B cell (primary cell): ENCODE results near the gene ZFHX2. TPM values are rescaled to one million over a fixed set of nuclear protein-coding genes. Genes with fewer than 3 reads are reported as not detected.

Experiments used
- ATAC-seq: fragments of 200-7000 bp; cut with Tn5 transposase; one replicate; pipeline ENCODE4 v1.10.0; 2021; ENCODE audit warnings: low read depth, mild to moderate bottlenecking, moderate number of reproducible peaks, moderate library complexity
- CTCF ChIA-PET: fragments of 350-600 bp; sonication (Branson Sonifier 250); formaldehyde crosslinking; loops from one replicate; lab custom pipeline; 2021; ENCODE audit warnings: antibody characterized with exemption, inconsistent platforms; lab: Charles Lee
- POLR2A ChIA-PET: fragments of 350-600 bp; sonication (Branson Sonifier 250); formaldehyde crosslinking; loops from one replicate; lab custom pipeline; 2021; ENCODE audit warnings: antibody characterized with exemption; lab: Charles Lee
- DNase-seq: peaks from one replicate; pipeline ENCODE4 v3.0.0; 2013
- H2AFZ ChIP-seq: 2 replicates; pipeline ENCODE4 v1.6.1; 2012; ENCODE audit warnings: mild to moderate bottlenecking, low read depth, low read length; ENCODE audit not compliant: insufficient read depth, poor library complexity, severe bottlenecking
- H3K27ac ChIP-seq, 2 donors: 1 replicate in 1 of 2; 2 replicates in 1 of 2; pipeline ENCODE4 v1.5.1; 2012 to 2013; ENCODE audit warnings: low read length in 2 of 2, mild to moderate bottlenecking in 2 of 2, moderate library complexity in 1 of 2
- H3K27me3 ChIP-seq, 4 experiments: fragments of 200-600 bp in 1 of 4; sonication (generic) in 1 of 4; replicated peaks in 1 of 4; 1 replicate in 2 of 4; 2 replicates in 2 of 4; pipeline versions ENCODE4 v1.6.1 to v1.7.0; 2013 to 2016; ENCODE audit warnings: low read length in 3 of 4, mild to moderate bottlenecking in 2 of 4, mixed read lengths in 1 of 4, moderate library complexity in 1 of 4; ENCODE audit not compliant: insufficient read depth in 4 of 4, control insufficient read depth in 3 of 4; ENCODE audit errors: control extremely low read depth in 1 of 4
- H3K36me3 ChIP-seq, 2 experiments: replicated peaks in 1 of 2; 1 replicate in 1 of 2; 2 replicates in 1 of 2; pipeline versions ENCODE4 v1.6.1 to v1.7.1; 2013; ENCODE audit warnings: low read length in 1 of 2; ENCODE audit not compliant: insufficient read depth in 2 of 2, control insufficient read depth in 1 of 2; ENCODE audit errors: control extremely low read depth in 1 of 2, extremely low read depth in 1 of 2
- H3K4me1 ChIP-seq, 2 donors: fragments of 200-600 bp in 1 of 2; sonication (generic) in 1 of 2; 1 replicate in 1 of 2; 2 replicates in 1 of 2; pipeline versions ENCODE4 v1.5.1 to v1.6.1; 2013 to 2017; ENCODE audit warnings: low read length in 2 of 2; ENCODE audit not compliant: control insufficient read depth in 2 of 2, insufficient read depth in 2 of 2
- H3K4me2 ChIP-seq: replicated peaks from 2 replicates; pipeline ENCODE3; 2012; ENCODE audit warnings: mild to moderate bottlenecking, low read depth, low read length; ENCODE audit not compliant: poor library complexity, severe bottlenecking
- H3K4me3 ChIP-seq, 5 experiments: fragments of 200-600 bp in 1 of 5; sonication (generic) in 1 of 5; 1 replicate in 3 of 5; 2 replicates in 2 of 5; pipeline versions ENCODE4 v1.5.1 to v1.7.0; 2011 to 2016; ENCODE audit warnings: low read length in 4 of 5, mild to moderate bottlenecking in 4 of 5, low read depth in 2 of 5, control low read depth in 1 of 5, moderate library complexity in 1 of 5; ENCODE audit not compliant: insufficient read depth in 1 of 5; ENCODE audit errors: control extremely low read depth in 1 of 5, extremely low read depth in 1 of 5
- H3K79me2 ChIP-seq: fragments of 200-600 bp; sonication (generic); one replicate; pipeline ENCODE4 v1.6.0; 2016; ENCODE audit warnings: low read length; ENCODE audit not compliant: control insufficient read depth, insufficient read depth
- H3K9ac ChIP-seq: fragments of 200-600 bp; sonication (generic); 2 replicates; pipeline ENCODE4 v1.6.1; 2017; ENCODE audit warnings: mild to moderate bottlenecking, low read length, moderate library complexity
- H3K9me3 ChIP-seq, 3 donors: one replicate each; pipeline versions ENCODE4 v1.6.1 to v1.7.1; 2013; ENCODE audit warnings: low read length in 2 of 3; ENCODE audit not compliant: control insufficient read depth in 2 of 3, insufficient read depth in 1 of 3; ENCODE audit errors: control extremely low read depth in 1 of 3
- H4K20me1 ChIP-seq: 2 replicates; pipeline ENCODE4 v1.6.0; 2012; ENCODE audit warnings: mild to moderate bottlenecking, low read length; ENCODE audit not compliant: insufficient read depth, control insufficient read depth, poor library complexity, severe bottlenecking
- H3K27ac Mint-ChIP-seq: one replicate; pipeline ENCODE4 v1.8.0; 2021; ENCODE audit warnings: mixed read lengths
- H3K27me3 Mint-ChIP-seq: one replicate; pipeline ENCODE4 v1.8.0; 2021; ENCODE audit warnings: mixed read lengths
- H3K4me1 Mint-ChIP-seq: one replicate; pipeline ENCODE4 v1.8.0; 2021; ENCODE audit warnings: mixed read lengths
- H3K4me3 Mint-ChIP-seq: one replicate; pipeline ENCODE4 v1.8.0; 2021; ENCODE audit warnings: mixed read lengths
- H3K9me3 Mint-ChIP-seq: one replicate; pipeline ENCODE4 v1.8.0; 2022; ENCODE audit warnings: mixed read lengths; ENCODE audit not compliant: insufficient read depth
- EZH2 ChIP-seq: IDR thresholded peaks from 2 replicates; pipeline ENCODE4 v1.6.1; 2012; ENCODE audit warnings: borderline replicate concordance, low read depth, mild to moderate bottlenecking, moderate library complexity, low read length; ENCODE audit not compliant: insufficient read depth, poor library complexity, severe bottlenecking
- WGBS: methylation state at CpG from one replicate; pipeline ENCODE4 v1.1.5; 2013; ENCODE audit warnings: missing lambda C conversion rate; ENCODE audit not compliant: insufficient coverage; 5-methylcytosine and 5-hydroxymethylcytosine counted together
- intact Hi-C: fragments of 100-400 bp; cut with micrococcal nuclease; formaldehyde crosslinking; loops from one replicate; pipeline ENCODE4 v1.10.0; 2022
- polyA plus RNA-seq: library from polyadenylated mRNA; depleted of rRNA; stranded (reverse); fragments of >200 nt; gene quantifications from 2 replicates; pipeline ENCODE4 v1.2.3, GENCODE V29; 2012
- total RNA-seq, 2 donors: library from RNA; stranded (reverse); fragments of 120-200 nt in 1 of 2; gene quantifications; 1 replicate in 1 of 2; 2 replicates in 1 of 2; pipeline versions ENCODE4 v1.2.3 to v1.2.4, GENCODE V29; 2013 to 2022
- TF ChIP-seq, protein P1 (sequence below): fragments of 200-600 bp; IDR thresholded peaks from one replicate; pipeline ENCODE4 v1.8.0; 2022; ENCODE audit warnings: antibody characterized with exemption, mild to moderate bottlenecking

The ZFHX2 gene
- total and polyA plus RNA-seq, 2 donors (not counting 1 experiment from before 2014, with no cell fraction given): 0.21 to 2.5 TPM

DNA sequence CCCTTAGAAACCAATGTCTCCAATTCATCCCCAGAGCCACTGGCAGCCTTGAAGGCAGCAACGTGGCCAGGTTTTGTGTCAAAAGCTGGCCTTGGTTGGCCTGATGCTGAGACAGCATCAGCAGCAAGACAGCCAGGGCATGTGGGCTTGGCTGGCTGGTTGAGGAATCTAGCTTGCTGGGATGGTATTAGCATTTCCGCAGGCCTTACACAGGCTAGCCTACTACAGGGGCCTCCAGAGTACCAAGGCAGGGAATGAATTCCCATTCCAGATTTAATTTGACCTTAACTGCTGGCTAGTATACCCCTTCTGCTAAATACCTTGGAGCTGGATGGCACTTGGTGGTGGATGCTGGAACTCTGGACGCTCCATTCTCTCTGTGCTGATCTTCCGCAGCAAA lies 66.2 kb downstream of the ZFHX2 start:
- Histone ChIP-seq H3K9ac (no peak overlapping the region), H3K27me3 (no peaks in the 10 kb centered on the region), H2AFZ (no peak overlapping the region), H3K79me2 (no peaks in the 10 kb centered on the region), H3K36me3 (peaks cover 5 to 34% of the 10 kb centered on the region in 2 experiments), H3K27ac (no peak overlapping the region), H3K9me3 (no peaks in the 10 kb centered on the region), H4K20me1 (no peaks in the 10 kb centered on the region), H3K4me1 (no peaks in the 10 kb centered on the region), H3K4me3 (no peak overlapping the region), H3K4me2 (no peak overlapping the region)
- no peaks in the 10 kb centered on the region for H3K27me3 Mint-ChIP-seq
- no peak for ATAC-seq
- no peak overlapping the region for H3K4me3 Mint-ChIP-seq
- H3K4me1 Mint-ChIP-seq: no peaks in the 10 kb centered on the region
- H3K9me3 Mint-ChIP-seq: no peaks in the 10 kb centered on the region
- DNase-seq: no peak
- ChIA-PET CTCF (interaction anchor here (0.8 to 2.6 kb wide), 4 partner anchors 9 to 78 kb away, joined by 3 to 15 read pairs (median 8); no protein-coding TSS in a partner anchor), POLR2A (no interaction called here)
- H3K27ac Mint-ChIP-seq: no peak overlapping the region
- TF ChIP-seq, protein P1, sequence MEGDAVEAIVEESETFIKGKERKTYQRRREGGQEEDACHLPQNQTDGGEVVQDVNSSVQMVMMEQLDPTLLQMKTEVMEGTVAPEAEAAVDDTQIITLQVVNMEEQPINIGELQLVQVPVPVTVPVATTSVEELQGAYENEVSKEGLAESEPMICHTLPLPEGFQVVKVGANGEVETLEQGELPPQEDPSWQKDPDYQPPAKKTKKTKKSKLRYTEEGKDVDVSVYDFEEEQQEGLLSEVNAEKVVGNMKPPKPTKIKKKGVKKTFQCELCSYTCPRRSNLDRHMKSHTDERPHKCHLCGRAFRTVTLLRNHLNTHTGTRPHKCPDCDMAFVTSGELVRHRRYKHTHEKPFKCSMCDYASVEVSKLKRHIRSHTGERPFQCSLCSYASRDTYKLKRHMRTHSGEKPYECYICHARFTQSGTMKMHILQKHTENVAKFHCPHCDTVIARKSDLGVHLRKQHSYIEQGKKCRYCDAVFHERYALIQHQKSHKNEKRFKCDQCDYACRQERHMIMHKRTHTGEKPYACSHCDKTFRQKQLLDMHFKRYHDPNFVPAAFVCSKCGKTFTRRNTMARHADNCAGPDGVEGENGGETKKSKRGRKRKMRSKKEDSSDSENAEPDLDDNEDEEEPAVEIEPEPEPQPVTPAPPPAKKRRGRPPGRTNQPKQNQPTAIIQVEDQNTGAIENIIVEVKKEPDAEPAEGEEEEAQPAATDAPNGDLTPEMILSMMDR: no peak
- no peak for TF ChIP-seq EZH2
- intact Hi-C loops: no loop called here
- WGBS: 100% methylated on average over 2 of the region's 4 CpGs

DNA sequence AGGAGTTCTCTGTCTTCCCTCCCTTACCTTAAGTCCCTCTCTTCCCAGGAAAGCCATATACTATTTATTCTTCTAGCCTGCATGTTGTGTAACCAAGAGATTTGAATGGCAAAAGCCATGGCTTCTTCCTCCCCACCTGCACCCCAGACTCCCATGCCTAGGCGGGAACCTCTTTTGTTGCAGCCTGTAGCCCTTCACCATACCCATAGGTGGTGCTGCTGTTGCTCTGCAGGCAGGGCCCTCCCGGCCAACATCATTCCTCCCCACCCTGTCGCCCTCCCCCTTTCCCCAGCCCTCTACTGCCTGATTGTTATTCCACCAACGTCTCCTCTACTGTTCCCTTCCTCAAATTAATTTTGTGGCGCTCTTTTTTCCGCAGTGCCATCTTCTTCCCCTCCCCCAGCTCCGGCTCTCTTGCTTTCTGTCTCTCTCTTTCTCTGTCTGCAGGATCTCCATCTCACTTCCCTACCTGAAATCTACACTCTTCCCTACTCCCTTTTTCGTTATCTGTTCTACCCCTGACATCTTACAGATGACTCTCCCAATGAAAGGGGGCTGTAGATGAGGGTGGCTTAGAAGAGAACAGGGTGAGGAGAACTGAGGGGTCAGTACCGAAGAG lies 68.2 kb downstream of the ZFHX2 start:
- no peak for ATAC-seq
- H3K4me2 ChIP-seq: no peak overlapping the region
- intact Hi-C loops: no loop called here
- no peak overlapping the region for H3K4me3 ChIP-seq
- no peaks in the 10 kb centered on the region for H4K20me1 ChIP-seq
- no peaks in the 10 kb centered on the region for H3K9me3 ChIP-seq
- H3K79me2 ChIP-seq: no peaks in the 10 kb centered on the region
- no peak overlapping the region for H3K27ac ChIP-seq
- DNase-seq: no peak
- no peaks in the 10 kb centered on the region for H3K27me3 Mint-ChIP-seq
- peaks cover 5 to 38% of the 10 kb centered on the region in 2 experiments for H3K36me3 ChIP-seq
- no peak overlapping the region for H2AFZ ChIP-seq
- H3K4me1 Mint-ChIP-seq: no peaks in the 10 kb centered on the region
- H3K4me3 Mint-ChIP-seq: no peak overlapping the region
- 70% methylated on average over 8 of the region's 9 CpGs for WGBS
- no peak overlapping the region for H3K27ac Mint-ChIP-seq
- POLR2A ChIA-PET: no interaction called here
- H3K9me3 Mint-ChIP-seq: no peaks in the 10 kb centered on the region
- TF ChIP-seq EZH2: no peak
- TF ChIP-seq, protein P1: peak; percentile 10
- no peaks in the 10 kb centered on the region for H3K27me3 ChIP-seq
- H3K4me1 ChIP-seq: no peaks in the 10 kb centered on the region
- no peak overlapping the region for H3K9ac ChIP-seq
- CTCF ChIA-PET: interaction anchor here (2.3 to 9.6 kb wide), 3 partner anchors 8 to 80 kb away, joined by 7 to 335 read pairs (median 15); partner anchors contain the start of gene THTPA
